SK-N-SH (cell line): ENCODE results near the gene CNTN4. TPM values are rescaled to one million over a fixed set of nuclear protein-coding genes. Genes with fewer than 3 reads are reported as not detected.

Experiments
- CTCF ChIA-PET: fragments of 300-600, 350-600 bp; formaldehyde crosslinking; extraction: SDS; loops from one replicate; lab custom pipeline; 2021; lab: Yijun Ruan, JAX
- POLR2A ChIA-PET: fragments of 350-600 bp; sonication (Branson Sonifier 250); formaldehyde crosslinking; extraction: SDS; loops from one replicate; lab custom pipeline; 2020; ENCODE audit warnings: antibody characterized with exemption, inconsistent platforms; lab: Yijun Ruan, JAX
- DNase-seq: peaks from one replicate; pipeline ENCODE4 v3.0.0; 2012
- H2AFZ ChIP-seq: fragments of 200-600 bp; sonication (generic); 2 replicates; pipeline ENCODE4 v1.8.1; 2016; ENCODE audit warnings: antibody characterized with exemption, mild to moderate bottlenecking, low read depth
- H3F3A ChIP-seq: fragments of 200-600 bp; sonication (generic); replicated peaks from 2 replicates; pipeline ENCODE3; 2016; ENCODE audit warnings: antibody characterized with exemption, mild to moderate bottlenecking; ENCODE audit not compliant: insufficient read depth
- H3K27ac ChIP-seq, 2 experiments: fragments of 200-500 bp in 1 of 2; fragments of 200-600 bp in 1 of 2; sonication (Bioruptor generic) in 1 of 2; sonication (generic), shearing (Covaris generic) in 1 of 2; 2 replicates each; pipeline versions ENCODE4 v1.5.1 to v1.6.1; 2014 to 2016; ENCODE audit warnings: low read depth in 2 of 2, inconsistent platforms in 1 of 2, low read length in 1 of 2, mild to moderate bottlenecking in 1 of 2, mixed read lengths in 1 of 2
- H3K27me3 ChIP-seq: fragments of 200-600 bp; sonication (generic), shearing (Covaris generic); 2 replicates; pipeline ENCODE4 v1.6.1; 2016; ENCODE audit warnings: mixed run types; ENCODE audit not compliant: insufficient read depth
- H3K36me3 ChIP-seq, 2 experiments: fragments of 200-500 bp in 1 of 2; fragments of 200-600 bp in 1 of 2; sonication (Bioruptor generic) in 1 of 2; sonication (generic) in 1 of 2; replicated peaks in 1 of 2; 2 replicates each; pipeline versions ENCODE3 to v1.5.1; 2014 to 2016; ENCODE audit warnings: low read length in 1 of 2, mild to moderate bottlenecking in 1 of 2; ENCODE audit not compliant: insufficient read depth in 2 of 2, control insufficient read depth in 1 of 2
- H3K4me1 ChIP-seq, 2 experiments: fragments of 200-500 bp in 1 of 2; fragments of 200-600 bp in 1 of 2; sonication (Bioruptor generic) in 1 of 2; sonication (generic), shearing (Covaris generic) in 1 of 2; 2 replicates each; pipeline versions ENCODE4 v1.5.1 to v1.6.1; 2014 to 2016; ENCODE audit warnings: low read depth in 1 of 2, low read length in 1 of 2, mixed run types in 1 of 2; ENCODE audit not compliant: insufficient read depth in 2 of 2, control insufficient read depth in 1 of 2
- H3K4me2 ChIP-seq: fragments of 200-600 bp; sonication (generic), shearing (Covaris generic); 2 replicates; pipeline ENCODE4 v1.6.1; 2017; ENCODE audit warnings: mixed run types
- H3K4me3 ChIP-seq, 2 experiments: fragments of 200-500 bp in 1 of 2; fragments of 200-600 bp in 1 of 2; sonication (Bioruptor generic) in 1 of 2; sonication (generic), shearing (Covaris generic) in 1 of 2; 2 replicates each; pipeline versions ENCODE4 v1.5.1 to v1.8.1; 2014 to 2016; ENCODE audit warnings: low read depth in 2 of 2, inconsistent platforms in 1 of 2, low read length in 1 of 2, mild to moderate bottlenecking in 1 of 2, mixed read lengths in 1 of 2, moderate library complexity in 1 of 2
- H3K79me2 ChIP-seq: fragments of 200-600 bp; sonication (generic); 2 replicates; pipeline ENCODE4 v1.8.1; 2017; ENCODE audit warnings: mild to moderate bottlenecking; ENCODE audit not compliant: insufficient read depth
- H3K9ac ChIP-seq: fragments of 200-600 bp; sonication (generic); 2 replicates; pipeline ENCODE4 v1.6.1; 2017; ENCODE audit warnings: mixed run types
- H3K9me2 ChIP-seq: fragments of 200-600 bp; sonication (generic); 2 replicates; pipeline ENCODE4 v1.6.1; 2017; ENCODE audit warnings: mixed run types
- H3K9me3 ChIP-seq: fragments of 200-600 bp; sonication (generic); 2 replicates; pipeline ENCODE4 v1.6.1; 2017; ENCODE audit warnings: mixed run types, mild to moderate bottlenecking, moderate library complexity
- H4K20me1 ChIP-seq: fragments of 200-600 bp; sonication (generic); 2 replicates; pipeline ENCODE4 v1.6.1; 2017; ENCODE audit warnings: mild to moderate bottlenecking, mixed run types; ENCODE audit not compliant: insufficient read depth
- CHD2 ChIP-seq: fragments of 150-350 bp; IDR thresholded peaks from 2 replicates; pipeline ENCODE4 v1.6.1; 2018; ENCODE audit warnings: low read length; ENCODE audit not compliant: partially characterized antibody
- CTCF ChIP-seq: fragments of 200-600 bp; sonication (generic); IDR thresholded peaks from 2 replicates; pipeline ENCODE4 v1.6.1; 2017; ENCODE audit warnings: antibody characterized with exemption, mild to moderate bottlenecking, moderate library complexity
- EZH2phosphoT487 ChIP-seq: fragments of 200-600 bp; sonication (generic); IDR thresholded peaks from 2 replicates; pipeline ENCODE4 v1.6.1; 2017; ENCODE audit warnings: low read depth, mixed run types, mild to moderate bottlenecking, antibody characterized with exemption, moderate library complexity, borderline replicate concordance
- FOXJ3 ChIP-seq: sonication (generic); formaldehyde crosslinking; IDR thresholded peaks from 2 replicates; pipeline ENCODE4 v1.5.1; 2020; ENCODE audit warnings: mild to moderate bottlenecking, missing genetic modification reagents
- GABPA ChIP-seq: IDR thresholded peaks from 2 replicates; pipeline ENCODE4 v1.4.0; 2012; ENCODE audit warnings: low read depth, mild to moderate bottlenecking
- GATA2 ChIP-seq: sonication (generic); formaldehyde crosslinking; IDR thresholded peaks from 2 replicates; pipeline ENCODE4 v1.5.0; 2020; ENCODE audit warnings: mild to moderate bottlenecking, missing genetic modification reagents
- IRF3 ChIP-seq: fragments of 150-350 bp; IDR thresholded peaks from 2 replicates; pipeline ENCODE4 v1.6.1; 2016; ENCODE audit warnings: mild to moderate bottlenecking, low read depth, low read length
- JUND ChIP-seq: IDR thresholded peaks from 2 replicates; pipeline ENCODE4 v1.4.0; 2012
- MXI1 ChIP-seq: IDR thresholded peaks from 2 replicates; pipeline ENCODE4 v1.6.1; 2012; ENCODE audit warnings: mild to moderate bottlenecking, low read depth, low read length, improper control_type of control experiment
- PBX3 ChIP-seq: IDR thresholded peaks from 2 replicates; pipeline ENCODE4; 2012
- POLR2AphosphoS5 ChIP-seq: IDR thresholded peaks from 2 replicates; pipeline ENCODE4 v1.6.1; 2012; ENCODE audit warnings: low read depth, low read length
- RCOR1 ChIP-seq: fragments of 150-350 bp; IDR thresholded peaks from 2 replicates; pipeline ENCODE4 v1.6.1; 2017; ENCODE audit warnings: antibody characterized with exemption, low read length
- REST ChIP-seq: IDR thresholded peaks from 2 replicates; pipeline ENCODE4 v1.6.1; 2012; ENCODE audit warnings: mild to moderate bottlenecking, low read depth, low read length, moderate library complexity
- RXRA ChIP-seq: IDR thresholded peaks from 2 replicates; pipeline ENCODE4 v1.4.0; 2012; ENCODE audit warnings: low read depth, mild to moderate bottlenecking, borderline replicate concordance
- SIN3A ChIP-seq: IDR thresholded peaks from 2 replicates; pipeline ENCODE4 v1.6.1; 2012; ENCODE audit warnings: low read depth, mild to moderate bottlenecking, low read length, moderate library complexity, borderline replicate concordance
- SMC3 ChIP-seq: IDR thresholded peaks from 2 replicates; pipeline ENCODE4 v1.6.1; 2012; ENCODE audit warnings: low read depth, low read length, improper control_type of control experiment
- TAF1 ChIP-seq: IDR thresholded peaks from 2 replicates; pipeline ENCODE4 v1.6.1; 2012; ENCODE audit warnings: low read depth, mild to moderate bottlenecking, low read length, moderate library complexity, borderline replicate concordance
- TEAD4 ChIP-seq: IDR thresholded peaks from 2 replicates; pipeline ENCODE4 v1.4.0; 2012; ENCODE audit warnings: mild to moderate bottlenecking, borderline replicate concordance; ENCODE audit not compliant: insufficient read depth
- USF2 ChIP-seq: fragments of 150-350 bp; IDR thresholded peaks from 2 replicates; pipeline ENCODE4 v1.6.1; 2017; ENCODE audit warnings: antibody characterized with exemption, low read length, low read depth, borderline replicate concordance
- WGBS: methylation state at CpG from one replicate; pipeline ENCODE4 v1.1.6; 2017; ENCODE audit warnings: low lambda C conversion rate; 5-methylcytosine and 5-hydroxymethylcytosine counted together
- polyA plus RNA-seq, 3 experiments: library from polyadenylated mRNA; depleted of rRNA; stranded (reverse); fragments of >200 nt; gene quantifications; 2 replicates each; pipeline ENCODE4 v1.2.3, GENCODE V29; 2012

Gene CNTN4
- polyA plus RNA-seq, 1 of the 3 experiments (the other 2 are of a cell fraction), result 0.12 TPM

GRCh38 chr3:2880218-2880756, 781.6 kb downstream of the CNTN4 start:
- WGBS, result 55% methylated on average over 7 of the region's 7 CpGs
- H3F3A ChIP-seq, result no peaks in the 10 kb centered on the region
- H3K4me3 ChIP-seq, result no peak overlapping the region
- no peaks in the 10 kb centered on the region for H3K4me1 ChIP-seq
- no peaks in the 10 kb centered on the region for H3K9me3 ChIP-seq
- H3K27ac ChIP-seq, result no peak overlapping the region
- DNase-seq, result no peak
- H4K20me1 ChIP-seq, result no peaks in the 10 kb centered on the region
- H3K79me2 ChIP-seq, result no peaks in the 10 kb centered on the region
- ChIA-PET CTCF (no interaction called here), POLR2A (no interaction called here)
- H3K9ac ChIP-seq, result no peak overlapping the region
- TF ChIP-seq TAF1, result no peak
- H3K4me2 ChIP-seq, result no peak overlapping the region
- H3K9me2 ChIP-seq, result no peaks in the 10 kb centered on the region
- no peaks in the 10 kb centered on the region for H3K36me3 ChIP-seq
- H2AFZ ChIP-seq, result no peak overlapping the region
- H3K27me3 ChIP-seq, result no peaks in the 10 kb centered on the region

- no peak for DNase-seq
- Histone ChIP-seq H3K4me2 (no peak overlapping the region), H3K4me1 (peaks cover 0 to 4% of the 10 kb centered on the region in 2 experiments; a peak in 1 of 4 replicates), H3K9ac (no peak overlapping the region), H3K4me3 (no peak overlapping the region), H3F3A (no peaks in the 10 kb centered on the region), H3K36me3 (no peaks in the 10 kb centered on the region), H3K9me2 (no peaks in the 10 kb centered on the region), H4K20me1 (no peaks in the 10 kb centered on the region), H2AFZ (no peak overlapping the region), H3K9me3 (no peaks in the 10 kb centered on the region), H3K27ac (no peak overlapping the region), H3K27me3 (no peaks in the 10 kb centered on the region), H3K79me2 (no peaks in the 10 kb centered on the region)
- ChIA-PET CTCF (no interaction called here), POLR2A (no interaction called here)
- WGBS, result 53% methylated on average over 3 of the region's 3 CpGs
- TF ChIP-seq CHD2 (no peak), RCOR1 (no peak), CTCF (no peak), TAF1 (no peak), POLR2AphosphoS5 (no peak), TEAD4 (no peak), SMC3 (no peak), FOXJ3 (CRISPR knock-in tag) (no peak), PBX3 (no peak), EZH2phosphoT487 (no peak), IRF3 (no peak), JUND (no peak), GATA2 (CRISPR knock-in tag) (no peak), REST (no peak), MXI1 (no peak), SIN3A (no peak), GABPA (no peak), USF2 (no peak), RXRA (no peak)
These were observed 784.6 kb downstream of the CNTN4 start for GRCh38 chr3:2883283-2883682.
